Amniotic stem cell (primary cell): Measurements from ENCODE around the gene CERS5.
"Not testable (repeated sequence)": the region's sequence is repeated elsewhere in the genome, so short reads cannot be mapped to it uniquely, and the experiment has no call there.

Experiments used
- DNase-seq: peaks from one replicate; lab custom pipeline; 2025; lab: John Stamatoyannopoulos, UW

The CERS5 gene

GRCh38 chr12:50102646-50103309 is 64.4 kb downstream of the CERS5 start:
- DNase-seq: no peak

DNA sequence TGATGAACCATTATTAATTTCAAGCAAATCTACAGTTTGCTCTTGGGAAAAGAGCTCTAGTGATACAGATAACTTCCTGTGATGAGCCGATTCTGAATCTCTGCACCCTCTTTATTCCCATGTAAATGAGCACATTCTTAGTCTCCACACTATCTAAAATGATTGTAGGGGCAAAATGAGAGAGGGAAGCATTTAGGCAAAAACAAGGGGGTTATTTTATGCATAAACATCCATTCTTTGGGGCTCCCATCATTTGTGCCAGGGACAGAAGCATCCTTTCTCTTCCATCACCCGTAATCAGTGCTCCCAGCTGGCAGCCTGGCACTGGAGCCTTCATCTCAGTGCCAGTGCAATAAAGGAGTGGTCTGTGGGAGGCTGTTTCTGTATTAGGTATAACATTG is 65.0 kb downstream of the CERS5 start:
- no peak for DNase-seq

GRCh38 chr12:50101663-50102062 is 65.5 kb downstream of the CERS5 start:
- DNase-seq: peak; percentile 25

DNA sequence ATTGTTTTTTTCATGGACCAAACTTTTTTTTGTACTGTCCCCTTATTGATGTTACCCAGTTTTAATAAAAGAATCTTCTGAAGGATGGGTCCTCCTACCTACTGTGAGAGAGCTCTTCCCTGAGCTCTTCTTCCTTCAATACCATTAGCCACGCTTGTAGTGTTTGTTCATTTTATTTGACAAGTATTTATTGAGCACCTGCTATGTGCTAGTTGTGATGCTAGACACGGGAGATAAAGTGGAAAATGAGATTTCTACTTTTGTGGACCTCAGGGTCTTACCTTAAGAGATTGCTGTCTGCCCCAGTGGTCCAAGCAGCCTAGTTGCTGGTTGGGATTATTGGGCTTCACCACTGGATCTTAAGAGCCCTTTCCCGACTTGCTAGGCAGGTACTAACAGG is 66.6 kb downstream of the CERS5 start:
- no peak for DNase-seq

DNA sequence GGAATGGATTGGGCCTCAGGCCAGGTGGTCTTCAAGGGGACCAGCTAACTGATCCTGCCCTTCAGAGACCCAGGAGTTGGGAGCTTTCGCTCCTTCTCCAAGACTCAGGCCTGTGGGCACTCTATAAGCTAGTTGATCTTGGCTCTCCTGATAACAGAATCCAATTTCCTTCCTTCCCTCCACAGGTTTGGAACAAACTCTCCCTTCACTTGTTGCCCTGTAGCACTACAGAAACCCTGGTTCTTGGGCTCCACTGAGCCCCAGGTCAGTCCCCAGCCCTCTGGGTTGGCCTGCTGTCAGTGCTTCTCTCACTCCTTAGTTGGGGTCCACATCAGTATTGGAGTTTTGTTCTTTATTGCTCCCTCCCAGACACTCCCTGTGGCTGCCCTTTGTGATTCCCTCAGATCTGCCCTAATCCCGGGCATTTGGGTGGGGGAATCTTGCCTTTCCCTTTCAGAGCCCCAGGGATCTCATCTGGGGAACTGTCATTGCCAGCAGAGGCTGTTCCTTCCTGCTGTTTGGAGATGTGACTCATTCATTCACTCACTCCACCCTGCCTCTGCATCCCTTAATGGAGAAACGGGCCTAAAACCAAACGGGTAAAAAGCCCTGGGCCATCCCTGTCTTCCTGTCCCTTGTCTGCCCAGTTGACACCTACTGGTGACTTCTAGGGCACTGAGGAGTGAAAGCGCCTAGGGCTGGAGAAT is 67.7 kb downstream of the CERS5 start:
- peak; percentile 42 for DNase-seq

GRCh38 chr12:50097952-50098351 is 69.2 kb downstream of the CERS5 start:
- DNase-seq: no peak

GRCh38 chr12:50090391-50090790 is 76.8 kb downstream of the CERS5 start:
- no peak for DNase-seq

DNA sequence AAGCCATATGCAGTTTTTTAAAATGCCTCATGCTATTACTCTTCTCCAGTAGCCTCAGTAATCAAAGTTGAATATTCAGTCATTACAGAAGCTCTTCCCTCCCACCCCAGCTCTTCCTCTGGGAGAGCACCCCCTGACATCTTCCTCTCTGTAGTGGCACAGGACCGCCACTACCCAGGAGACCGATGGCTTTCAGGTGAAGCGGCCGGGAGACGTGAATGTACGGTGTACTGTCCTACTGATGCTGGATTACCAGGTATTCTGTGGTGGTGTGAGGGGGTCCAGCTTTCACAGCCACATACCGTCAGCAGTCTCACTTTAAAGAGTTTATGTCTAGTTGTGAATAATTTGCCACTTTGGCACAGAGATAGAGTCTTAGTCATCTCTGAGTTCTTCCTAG is 77.4 kb downstream of the CERS5 start:
- DNase-seq: no peak

GRCh38 chr12:50088577-50089335 is 78.4 kb downstream of the CERS5 start:
- DNase-seq: peak; percentile 26

DNA sequence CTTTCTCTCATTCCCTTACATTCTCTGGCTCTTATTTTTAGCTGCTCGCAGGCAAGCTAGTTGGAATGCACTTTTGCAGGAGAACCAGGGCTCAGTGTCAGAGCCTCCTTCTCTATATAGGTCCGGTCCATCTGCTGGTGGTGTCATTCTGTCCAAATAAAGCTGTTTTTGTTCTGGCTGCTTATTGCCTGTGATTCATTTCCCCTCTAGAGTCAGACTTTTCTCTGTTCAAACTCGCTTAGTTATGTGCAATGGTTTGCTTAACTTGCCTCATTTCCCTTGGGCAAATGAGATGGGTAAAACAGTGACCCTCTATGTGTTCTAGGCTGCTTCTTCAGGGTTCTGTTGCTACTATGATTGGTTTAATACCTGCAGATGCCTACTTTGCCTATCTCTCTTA is 79.2 kb downstream of the CERS5 start:
- DNase-seq: no peak

- no peak for DNase-seq
Measured at GRCh38 chr12:50087151-50087550, 80.0 kb downstream of the CERS5 start.

DNA sequence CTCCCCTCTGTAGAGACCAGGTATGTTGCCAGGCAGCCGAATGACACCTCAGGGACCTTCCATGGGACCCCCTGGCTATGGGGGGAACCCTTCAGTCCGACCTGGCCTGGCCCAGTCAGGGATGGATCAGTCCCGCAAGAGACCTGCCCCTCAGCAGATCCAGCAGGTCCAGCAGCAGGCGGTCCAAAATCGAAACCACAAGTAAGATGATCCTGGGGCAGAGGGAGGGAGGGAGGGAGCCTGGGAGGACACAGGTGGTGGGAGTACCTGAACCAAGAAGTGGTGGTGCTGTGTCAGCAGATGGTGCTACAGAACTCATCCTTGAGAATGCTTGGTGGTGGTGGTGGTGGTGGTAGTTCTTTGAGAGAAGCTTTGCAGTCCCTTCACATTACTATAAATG is 81.0 kb downstream of the CERS5 start:
- DNase-seq: no peak

- no peak for DNase-seq
Measured at GRCh38 chr12:50085615-50086072, 81.5 kb downstream of the CERS5 start.

DNA sequence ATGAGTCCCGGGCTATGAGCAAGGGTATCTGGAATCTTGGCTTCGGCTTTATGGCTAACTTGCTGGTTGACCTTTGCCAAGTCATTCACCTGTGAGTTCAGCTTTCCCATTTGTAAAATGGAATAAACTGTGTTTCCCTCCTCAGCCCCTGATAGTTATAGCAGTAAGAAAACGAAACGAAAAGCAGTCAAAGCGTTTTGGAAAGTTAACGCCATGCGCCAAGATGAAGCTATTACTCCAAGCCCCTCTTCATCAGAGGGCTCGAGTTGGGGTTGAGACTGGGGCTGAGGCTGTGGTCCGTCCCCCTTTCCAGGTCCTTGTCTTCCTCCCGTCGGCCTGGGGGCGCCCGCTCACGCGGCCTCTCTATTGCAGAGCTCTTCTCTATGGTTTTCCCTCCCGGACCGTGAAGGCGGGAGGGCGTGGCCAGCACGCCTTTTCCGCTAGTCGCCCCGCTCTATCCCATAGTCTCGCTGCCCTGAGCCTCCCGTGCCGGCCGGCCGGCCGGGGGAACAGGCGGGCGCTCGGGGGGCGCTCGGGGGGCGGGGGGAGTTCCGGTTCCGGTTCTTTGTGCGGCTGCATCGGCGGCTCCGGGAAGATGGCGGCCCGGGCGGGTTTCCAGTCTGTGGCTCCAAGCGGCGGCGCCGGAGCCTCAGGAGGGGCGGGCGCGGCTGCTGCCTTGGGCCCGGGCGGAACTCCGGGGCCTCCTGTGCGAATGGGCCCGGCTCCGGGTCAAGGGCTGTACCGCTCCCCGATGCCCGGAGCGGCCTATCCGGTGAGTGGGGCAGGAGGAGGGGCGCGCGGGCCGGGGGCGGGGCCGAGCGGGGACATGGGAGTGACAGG is 82.2 kb downstream of the CERS5 start, which contains the start of gene SMARCD1:
TSS of gene SMARCD1 (plus strand) at position 568 of the 840 bp plus-strand sequence. CDS start at position 596, 28 bp downstream.
- peak; percentile 85 for DNase-seq

- DNase-seq: not testable (repeated sequence)
Measured at GRCh38 chr12:50084409-50084774, 82.8 kb downstream of the CERS5 start.

- DNase-seq: no peak
Measured at GRCh38 chr12:50083301-50083700, 83.9 kb downstream of the CERS5 start.

DNA sequence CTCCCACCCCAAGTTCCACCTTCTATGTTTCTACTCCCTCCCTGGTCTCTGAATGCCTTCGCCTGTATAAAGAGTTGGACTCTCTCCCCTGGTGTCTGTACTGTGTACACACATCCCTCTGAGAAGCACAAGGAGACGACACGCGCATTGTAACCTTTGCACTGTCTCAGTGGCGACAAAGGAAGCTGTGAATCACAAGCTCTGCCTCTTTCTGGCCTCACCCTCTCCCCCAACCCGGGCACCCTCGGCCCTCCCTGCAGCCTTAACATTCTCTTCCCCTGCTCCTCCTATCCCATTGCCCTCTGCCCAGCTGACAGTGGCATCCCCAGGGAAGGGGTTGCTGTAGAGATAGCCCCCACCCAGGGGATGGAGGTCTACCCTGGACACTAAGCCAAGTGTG is 84.5 kb downstream of the CERS5 start:
- no peak for DNase-seq

GRCh38 chr12:50081096-50081808 is 85.9 kb downstream of the CERS5 start:
- no peak for DNase-seq

GRCh38 chr12:50079771-50080170 is 87.4 kb downstream of the CERS5 start:
- no peak for DNase-seq
